GM19397 (cell line): Measurements from ENCODE around the gene NPAS1.

Experiments
- ATAC-seq: cut with Tn5 transposase; IDR thresholded peaks from one replicate; pipeline ENCODE4 v1.9.1; 2021; ENCODE audit warnings: mild to moderate bottlenecking, moderate library complexity; ENCODE audit not compliant: unreplicated experiment

The NPAS1 gene

DNA sequence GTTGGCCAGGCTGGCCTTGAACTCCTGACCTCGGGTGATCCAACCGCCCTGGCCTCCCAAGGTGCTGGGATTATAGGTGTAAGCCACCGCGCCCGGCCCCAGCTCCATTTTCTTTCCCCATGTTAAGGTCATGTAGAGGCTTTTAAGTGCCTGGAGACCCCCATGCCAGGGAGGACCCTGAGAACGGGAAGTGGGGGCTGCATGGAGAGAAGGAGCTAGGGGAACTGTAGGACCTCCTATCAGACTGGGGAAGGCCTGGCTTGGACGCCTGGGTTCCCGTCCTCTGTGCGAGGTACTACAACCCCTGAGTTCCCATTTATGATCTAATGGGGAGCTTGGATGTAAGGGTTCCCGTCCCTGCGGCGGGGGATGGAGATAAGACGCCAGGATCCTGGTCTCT is 714 bp upstream of the NPAS1 start:
- ATAC-seq, result no peak

DNA sequence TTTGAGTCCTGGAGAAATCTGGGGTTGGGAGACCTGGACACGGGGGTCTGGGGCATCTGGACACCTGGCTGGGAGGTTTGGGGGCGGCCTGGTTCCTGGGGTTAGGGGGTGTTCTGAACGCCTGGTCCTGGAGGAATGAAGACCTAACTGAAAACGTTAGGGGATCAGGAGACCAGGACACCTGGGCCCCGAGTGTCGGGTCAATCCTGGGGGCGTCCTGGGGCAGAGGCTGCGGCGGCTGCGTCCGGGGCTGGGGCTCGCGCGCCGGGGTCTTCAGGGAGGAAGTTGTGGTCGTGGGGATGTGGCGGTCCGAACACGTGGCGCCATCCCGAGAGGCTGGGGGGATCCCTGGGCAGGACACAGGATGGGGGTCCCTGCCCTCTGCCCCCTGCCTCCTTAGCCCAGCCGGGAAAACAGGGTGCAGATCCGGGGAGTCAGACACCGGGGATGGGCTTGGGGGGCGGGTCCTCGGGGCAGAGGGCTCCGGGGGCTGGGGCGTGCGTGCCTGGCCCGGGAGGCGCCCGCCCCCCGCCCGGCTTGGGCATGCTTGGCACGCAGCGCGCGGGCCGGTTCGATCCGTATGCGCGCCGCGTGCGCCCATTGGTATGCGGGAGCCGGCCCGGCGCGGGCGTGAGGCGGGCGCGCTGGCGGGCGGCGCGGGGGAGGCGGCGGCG is 632 bp downstream of the NPAS1 start:
- no peak for ATAC-seq

DNA sequence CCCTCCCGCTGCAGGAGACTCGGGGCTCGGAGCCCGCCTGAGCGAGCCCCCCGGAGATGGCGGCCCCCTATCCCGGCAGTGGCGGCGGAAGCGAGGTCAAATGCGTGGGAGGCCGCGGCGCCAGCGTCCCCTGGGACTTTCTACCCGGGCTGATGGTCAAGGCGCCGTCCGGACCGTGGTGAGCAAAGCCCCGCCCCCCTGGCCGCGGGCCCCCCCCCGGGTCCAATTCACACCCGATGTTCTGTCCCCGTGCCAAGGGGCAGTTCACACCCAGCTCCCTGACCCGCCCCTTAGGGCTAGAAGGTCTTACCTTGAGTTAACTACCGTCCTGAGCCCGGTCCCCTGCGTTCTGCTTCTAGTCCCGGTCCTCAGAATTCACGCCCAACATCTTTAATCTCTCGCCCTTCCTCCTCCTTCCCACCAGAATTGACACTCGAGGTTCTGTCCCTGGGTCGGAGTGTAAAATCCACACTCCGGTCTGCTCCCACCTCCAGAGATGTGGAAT is 1.4 kb downstream of the NPAS1 start:
- ATAC-seq, result no peak

DNA sequence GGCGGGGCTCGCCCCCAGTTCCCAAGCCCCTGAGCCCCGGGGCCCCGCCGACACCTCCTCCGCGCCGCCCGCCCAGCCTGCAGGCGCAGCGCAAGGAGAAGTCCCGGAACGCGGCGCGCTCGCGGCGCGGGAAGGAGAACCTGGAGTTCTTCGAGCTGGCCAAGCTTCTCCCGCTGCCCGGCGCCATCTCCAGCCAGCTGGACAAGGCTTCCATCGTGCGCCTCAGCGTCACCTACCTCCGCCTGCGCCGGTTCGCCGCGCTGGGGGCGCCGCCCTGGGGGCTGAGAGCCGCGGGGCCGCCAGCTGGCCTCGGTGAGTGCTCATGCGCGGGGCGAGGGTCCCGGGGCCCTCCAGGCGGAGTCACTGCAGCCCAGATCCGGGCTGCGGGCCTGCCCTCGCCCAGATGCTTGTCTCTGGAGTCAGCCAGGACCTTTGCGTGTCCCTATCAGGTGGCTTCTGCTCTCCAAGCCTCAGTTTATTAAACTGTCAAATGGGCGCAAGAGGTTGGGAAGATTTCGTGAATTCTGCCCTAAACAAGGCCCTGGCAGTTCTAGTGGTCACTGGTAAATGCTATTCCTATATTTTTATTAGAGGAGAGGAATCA is 2.0 kb downstream of the NPAS1 start:
- ATAC-seq, result no peak

DNA sequence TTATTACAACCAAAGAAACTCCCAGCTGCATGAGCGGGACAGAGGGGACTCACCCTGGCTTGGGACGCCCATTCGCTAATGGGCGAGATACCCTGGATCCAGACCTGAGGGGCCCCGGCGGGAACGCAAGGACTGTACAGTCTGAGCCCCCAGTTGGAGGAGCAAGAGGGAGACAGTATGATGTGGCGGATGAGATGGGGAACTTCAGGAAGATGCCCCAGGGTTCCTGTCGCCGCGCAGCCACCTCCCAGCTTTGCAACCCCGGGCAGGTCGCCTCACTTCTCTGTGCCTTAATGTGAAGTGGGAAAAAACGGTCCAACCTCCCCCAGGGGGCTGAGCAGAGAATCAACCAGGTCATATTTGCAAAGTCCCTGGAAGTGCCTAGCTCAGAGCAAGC is 2.5 kb downstream of the NPAS1 start:
- no peak for ATAC-seq

DNA sequence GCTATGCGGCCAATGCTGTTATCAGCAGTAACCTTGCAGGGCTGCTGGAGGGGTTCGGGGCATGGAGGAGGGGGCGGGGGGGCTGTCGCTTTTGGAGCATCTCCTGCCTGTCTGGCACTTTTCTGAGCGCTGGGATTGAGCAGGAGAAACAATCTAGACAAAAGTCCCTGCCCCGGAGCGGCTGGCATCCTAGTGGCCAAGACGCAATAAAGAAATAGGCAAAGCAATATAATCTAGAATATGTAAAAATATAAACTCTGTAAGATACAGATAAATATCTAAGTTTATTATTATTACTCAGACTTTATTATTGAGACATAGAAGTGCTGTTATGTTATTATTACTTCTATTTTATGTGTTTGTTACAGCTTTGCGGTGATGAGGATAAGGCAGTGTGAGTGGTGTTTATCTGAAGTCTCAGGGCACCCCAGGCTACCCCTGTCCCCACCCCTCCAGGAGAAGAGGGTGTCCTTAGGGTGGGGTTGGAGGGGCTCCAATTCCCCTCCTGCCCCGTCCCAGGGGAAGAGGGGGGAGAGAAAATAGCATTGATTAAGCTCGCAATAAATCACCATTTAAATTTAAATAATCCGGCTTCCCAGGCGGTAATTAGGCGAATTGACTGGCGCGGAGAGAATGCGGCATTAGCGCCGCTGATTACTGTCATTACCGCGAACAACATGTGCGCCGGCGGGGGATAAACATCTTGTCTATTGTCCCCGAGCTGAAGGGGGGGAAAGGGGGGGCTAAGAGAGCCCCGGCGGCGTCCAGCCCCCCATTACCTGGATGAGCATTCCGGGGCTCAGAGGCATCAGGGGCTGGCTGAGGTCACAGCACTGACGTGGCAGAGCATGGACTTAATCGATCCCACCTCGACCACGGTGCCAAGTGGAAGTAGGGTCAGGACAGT is 3.2 kb downstream of the NPAS1 start:
- no peak for ATAC-seq

DNA sequence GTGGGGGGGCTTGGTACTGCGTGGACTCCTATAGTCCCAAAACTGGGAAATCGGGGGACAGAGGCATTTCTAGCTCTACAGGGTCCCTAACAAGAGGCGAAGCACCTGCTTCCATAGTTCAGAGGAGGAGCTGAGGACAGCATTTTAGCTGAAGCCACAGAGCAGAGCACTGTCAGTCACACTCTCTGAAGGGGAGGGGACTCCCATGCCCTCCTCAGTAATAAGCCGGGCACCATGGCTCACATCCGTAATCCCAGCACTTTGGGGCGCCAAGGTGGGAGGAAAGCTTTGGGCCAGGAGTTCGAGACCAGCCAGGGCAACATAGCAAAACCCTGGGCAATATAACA is 3.8 kb downstream of the NPAS1 start:
- ATAC-seq, result no peak

DNA sequence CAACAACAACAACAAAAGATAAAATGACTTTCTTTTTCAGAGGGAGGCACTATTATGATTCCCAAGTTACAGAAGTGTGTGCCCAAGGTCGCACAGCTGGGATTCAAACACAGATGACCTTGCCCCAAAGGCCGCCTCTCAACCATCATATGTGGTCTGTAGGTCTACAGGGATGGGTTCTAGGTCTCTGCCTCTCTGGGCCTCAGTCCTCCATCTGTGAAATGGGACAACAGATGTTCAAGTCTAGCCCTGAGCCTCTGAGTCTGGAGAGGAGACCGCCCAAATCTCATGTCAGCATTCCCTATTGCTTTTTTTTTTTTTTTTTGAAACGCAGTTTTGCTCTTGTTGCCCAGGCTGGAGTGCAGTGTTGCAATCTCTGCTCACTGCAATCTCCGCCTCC is 4.9 kb downstream of the NPAS1 start:
- no peak for ATAC-seq

DNA sequence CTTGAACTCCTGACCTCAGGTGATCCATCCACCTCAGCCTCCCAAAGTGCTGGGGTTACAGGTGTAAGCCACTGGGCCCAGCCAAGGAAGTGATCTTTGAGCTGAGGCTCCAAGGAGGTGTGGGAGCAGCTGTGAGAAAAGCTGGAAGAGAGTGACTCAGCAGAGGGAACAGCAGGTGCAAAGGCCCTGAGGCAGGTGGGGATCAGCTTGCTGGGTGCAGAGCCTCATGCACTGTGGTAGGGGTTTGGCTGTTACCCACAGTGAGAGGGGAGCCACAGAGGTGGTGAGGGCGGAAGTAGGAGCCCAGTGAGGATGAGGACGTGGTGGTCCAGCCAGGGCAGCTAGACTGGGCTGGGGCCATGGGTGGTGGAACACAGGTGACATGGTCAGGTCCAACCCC is 6.5 kb downstream of the NPAS1 start:
- no peak for ATAC-seq

DNA sequence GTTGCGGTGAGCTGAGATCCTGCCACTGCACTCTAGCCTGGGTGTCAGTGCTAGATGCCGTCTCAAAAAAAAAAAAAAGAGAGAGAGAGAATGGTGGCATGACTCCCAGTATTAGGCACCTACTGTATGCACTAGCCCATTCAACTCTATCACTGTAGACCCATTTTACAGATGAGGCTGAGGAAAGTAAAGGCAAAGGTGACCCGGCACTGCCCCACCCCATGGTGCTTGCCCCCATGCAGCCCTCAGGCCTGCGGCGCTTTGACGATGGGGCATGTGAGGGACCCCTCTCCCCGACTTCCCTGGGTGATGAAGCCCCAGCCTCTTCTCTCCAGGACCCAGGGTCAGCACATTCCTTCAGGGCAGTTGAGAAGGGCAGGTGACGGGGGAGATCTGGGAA is 7.3 kb downstream of the NPAS1 start:
- ATAC-seq, result no peak

DNA sequence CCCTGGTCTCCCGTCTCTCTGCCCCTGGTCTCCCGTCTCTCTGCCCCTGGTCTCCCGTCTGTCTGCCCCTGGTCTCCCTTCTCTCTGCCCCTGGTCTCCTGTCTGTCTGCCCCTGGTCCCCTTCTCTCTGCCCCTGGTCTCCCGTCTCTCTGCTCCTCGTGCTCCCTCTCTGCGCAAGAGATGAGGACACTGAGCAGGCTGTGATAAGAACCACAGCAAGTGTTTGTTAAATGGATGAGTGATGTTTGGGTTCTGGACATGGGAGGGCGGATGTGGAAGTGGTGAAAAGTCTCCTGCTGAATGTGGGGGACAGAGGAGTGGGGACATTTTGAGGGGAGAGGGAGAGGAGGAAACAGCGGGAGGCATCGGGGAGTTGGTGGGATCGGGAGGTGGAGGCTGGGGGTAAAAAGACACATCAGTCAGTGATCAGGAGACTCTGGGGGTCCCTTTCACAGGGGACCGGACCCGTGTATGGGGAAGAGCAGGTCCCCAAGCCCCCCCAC is 8.0 kb downstream of the NPAS1 start:
- no peak for ATAC-seq

DNA sequence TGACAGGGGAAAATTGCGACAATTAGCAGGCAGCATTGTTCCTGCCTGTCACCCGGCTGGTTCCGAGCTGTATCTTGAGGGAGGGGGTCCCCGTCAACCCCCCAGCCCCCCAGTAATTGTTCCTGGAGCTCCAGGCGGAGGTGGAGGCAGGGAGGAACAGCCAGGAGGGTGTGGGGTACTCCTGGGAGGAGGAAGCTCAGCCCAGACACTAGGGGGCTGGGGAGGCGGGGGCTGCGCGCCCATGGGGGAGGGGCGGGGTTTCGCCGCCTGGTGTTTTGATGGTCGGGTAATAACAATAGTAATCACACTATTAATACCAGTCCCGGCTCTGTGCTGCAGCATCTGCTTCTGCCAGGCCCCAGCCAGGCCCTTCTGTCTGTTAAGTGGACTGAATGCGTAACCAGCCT is 8.6 kb downstream of the NPAS1 start:
- no peak for ATAC-seq

DNA sequence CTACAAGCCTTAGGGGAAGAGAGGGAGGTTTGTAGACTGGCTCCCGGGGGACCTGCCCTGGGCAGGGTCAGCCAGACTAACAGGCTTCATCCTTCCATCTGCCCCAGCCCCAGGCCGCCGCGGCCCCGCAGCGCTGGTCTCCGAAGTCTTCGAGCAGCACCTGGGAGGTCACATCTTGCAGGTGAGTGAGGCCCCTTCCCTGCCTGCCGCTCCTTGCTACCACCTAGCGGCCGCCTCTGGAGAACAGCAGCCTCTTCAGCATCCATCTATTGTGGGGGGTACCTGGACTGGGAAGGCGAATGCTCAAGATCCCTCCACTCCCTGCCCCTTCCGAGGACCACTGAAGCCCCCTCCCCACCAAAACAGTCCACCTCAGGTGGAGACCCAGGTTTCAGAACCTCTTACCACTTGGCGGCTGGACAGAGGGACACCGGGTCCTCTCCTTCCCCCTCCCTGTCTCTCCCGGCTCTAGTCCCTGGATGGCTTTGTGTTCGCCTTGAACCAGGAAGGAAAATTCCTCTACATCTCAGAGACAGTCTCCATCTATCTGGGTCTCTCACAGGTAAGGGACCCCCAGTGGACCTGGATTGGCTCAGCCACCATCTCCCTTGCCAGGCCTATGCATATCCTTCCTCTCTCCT is 12.7 kb downstream of the NPAS1 start:
- no peak for ATAC-seq

DNA sequence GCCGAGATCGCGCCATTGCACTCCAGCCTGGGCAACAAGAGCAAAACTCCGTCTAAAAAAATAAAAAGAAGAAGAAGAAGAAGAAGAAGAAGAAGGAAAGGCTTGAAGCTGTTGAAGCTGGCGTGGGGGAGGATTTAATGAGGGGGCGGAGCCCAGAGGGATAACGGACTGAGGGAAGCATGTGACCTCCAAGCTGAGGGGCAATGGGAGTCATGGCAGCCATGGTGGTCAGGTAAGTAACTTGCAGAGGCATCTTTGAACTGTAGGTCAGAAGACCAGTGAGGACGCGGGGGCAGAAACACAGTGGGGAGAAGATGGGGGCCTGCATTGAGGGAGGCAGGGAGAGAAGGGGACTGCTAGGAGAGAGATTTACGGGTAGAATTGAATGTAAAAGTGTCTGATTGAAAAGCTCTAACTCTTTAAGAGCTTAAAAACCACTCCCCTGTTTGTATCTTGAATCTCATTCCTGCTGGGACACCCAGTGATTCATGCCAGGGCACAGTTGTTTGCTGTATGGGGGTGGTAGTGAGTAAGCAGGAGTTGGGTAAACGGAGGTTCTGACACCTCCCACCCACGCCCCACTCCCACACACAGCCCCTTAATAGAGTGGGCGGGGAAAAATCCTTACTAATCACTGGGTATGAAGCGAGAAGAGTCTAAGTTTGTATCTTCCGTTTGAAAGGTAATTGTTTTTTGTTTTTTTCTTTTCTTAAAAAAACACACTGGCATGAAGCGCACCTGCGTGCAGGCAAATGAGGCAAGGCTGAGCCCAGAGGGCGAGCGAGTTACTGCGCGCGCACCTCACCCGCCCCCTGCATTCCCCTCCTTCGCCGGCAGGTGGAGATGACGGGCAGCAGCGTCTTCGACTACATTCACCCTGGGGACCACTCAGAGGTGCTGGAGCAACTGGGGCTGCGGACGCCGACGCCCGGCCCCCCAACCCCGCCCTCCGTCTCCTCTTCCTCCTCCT is 15.8 kb downstream of the NPAS1 start:
- ATAC-seq, result peak; percentile 86

DNA sequence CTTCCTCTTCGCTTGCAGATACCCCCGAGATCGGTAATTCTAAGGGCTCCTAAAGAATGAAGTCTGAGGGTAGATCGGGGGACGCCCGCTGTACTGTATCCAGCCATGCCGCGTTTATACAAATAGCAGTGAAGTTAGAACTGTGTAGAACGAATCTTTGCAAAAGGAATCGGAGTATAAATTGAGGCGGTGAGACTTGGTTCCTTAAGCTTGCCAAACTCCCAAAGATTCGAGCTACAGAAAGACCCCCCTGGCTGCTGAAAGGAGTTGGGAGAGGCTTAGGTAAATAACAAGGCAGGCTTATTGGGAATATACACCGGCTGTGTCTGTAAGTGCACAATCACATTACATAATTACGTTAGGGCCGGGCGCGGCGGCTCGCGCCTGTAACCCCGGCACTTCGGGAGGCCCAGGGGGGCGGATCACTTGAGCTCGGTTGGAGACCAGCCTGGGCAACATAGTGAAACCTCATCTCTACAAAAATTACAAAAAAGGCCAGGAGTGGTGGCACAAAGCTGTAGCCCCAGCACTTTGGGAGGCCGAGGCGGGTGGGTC is 16.5 kb downstream of the NPAS1 start:
- no peak for ATAC-seq

DNA sequence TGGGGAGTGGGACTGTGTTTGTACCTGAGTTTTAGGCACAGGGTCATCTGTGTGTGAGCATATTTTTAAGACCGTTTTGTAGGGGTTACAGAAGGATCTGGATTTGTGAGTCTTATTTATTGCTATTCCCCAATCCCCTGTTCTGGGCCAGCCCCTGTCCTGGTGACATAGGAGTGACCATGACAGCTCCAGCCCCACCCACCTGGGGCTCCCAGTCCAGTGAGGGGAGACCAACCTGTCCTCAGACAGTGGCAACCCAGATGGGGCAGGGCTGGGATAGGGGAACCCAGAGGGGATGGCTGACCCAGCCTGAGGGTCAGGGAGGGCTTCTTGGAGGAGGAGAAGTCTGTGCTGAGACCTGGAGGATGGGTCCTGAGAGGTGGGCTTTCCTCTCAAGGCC is 18.1 kb downstream of the NPAS1 start:
- ATAC-seq, result no peak

DNA sequence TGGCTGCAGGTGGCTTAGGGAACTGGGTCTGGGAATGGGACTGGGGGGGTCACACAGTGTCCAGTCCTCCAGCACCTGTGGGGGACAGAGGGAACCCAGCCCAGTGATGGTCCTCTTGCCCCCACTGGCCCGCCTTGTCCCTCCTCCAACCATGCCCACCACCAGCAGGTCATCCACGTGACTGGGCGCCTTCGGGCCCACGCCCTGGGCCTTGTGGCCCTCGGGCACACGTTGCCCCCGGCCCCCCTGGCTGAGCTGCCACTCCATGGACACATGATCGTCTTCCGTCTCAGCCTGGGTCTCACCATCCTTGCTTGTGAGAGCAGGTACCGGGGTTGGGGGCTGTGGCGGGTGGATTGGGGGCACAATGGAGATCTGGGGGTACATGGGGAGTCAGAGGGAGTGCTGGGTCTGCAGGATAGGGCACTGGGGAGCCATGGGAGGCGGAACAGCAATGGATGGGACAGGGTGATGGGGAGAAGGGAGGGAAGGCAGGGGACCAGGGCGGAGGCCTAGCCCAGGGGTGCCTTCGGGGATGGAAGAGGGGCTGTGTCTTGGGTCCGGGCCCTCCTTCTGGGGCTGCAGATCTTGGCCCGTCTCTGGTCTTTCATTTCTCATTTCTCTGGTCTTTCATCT is 19.7 kb downstream of the NPAS1 start:
- no peak for ATAC-seq

DNA sequence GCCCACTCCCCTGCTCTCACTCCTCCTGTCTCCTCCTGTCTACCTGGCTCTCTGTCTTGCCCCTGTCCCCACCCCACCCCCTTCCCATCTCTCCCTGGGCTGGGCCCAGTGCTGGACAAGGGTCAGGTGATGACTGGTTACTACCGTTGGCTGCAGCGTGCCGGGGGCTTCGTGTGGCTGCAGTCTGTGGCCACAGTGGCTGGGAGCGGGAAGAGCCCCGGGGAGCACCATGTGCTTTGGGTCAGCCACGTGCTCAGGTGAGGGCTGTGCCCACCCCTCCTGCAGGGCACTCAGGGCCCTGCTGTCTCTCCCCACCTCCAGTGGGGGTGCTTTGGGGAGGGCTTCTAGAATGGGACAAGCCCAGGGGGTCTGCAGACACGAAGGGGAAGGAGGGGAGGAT is 21.2 kb downstream of the NPAS1 start:
- ATAC-seq, result no peak
